HCT116 (cell line): ENCODE data around the gene MYLK2. TPM values are rescaled to one million over a fixed set of nuclear protein-coding genes. Genes with fewer than 3 reads are reported as not detected.

Source experiments
- ATAC-seq: fragments of 200-7000 bp; cut with Tn5 transposase; 2 replicates; pipeline ENCODE4 v1.9.1; 2020; ENCODE audit warnings: mild to moderate bottlenecking, moderate library complexity
- BruUV-seq: library from RNA; stranded (reverse); fragments of 400-500 nt; replicated peaks from 2 replicates; lab custom pipeline; 2021; lab: Mats Ljungman, UMichigan
- CTCF ChIA-PET: fragments of 300-600 bp; sonication (Branson Sonifier 250); formaldehyde crosslinking; loops from one replicate; lab custom pipeline; 2021; ENCODE audit warnings: antibody characterized with exemption; lab: Charles Lee
- POLR2A ChIA-PET: fragments of 300-600, 350-600 bp; sonication (Branson Sonifier 250); formaldehyde crosslinking; loops from one replicate; lab custom pipeline; 2021; ENCODE audit warnings: antibody characterized with exemption; lab: Charles Lee
- RAD21 ChIA-PET, 2 experiments: fragments of 300-600 bp; sonication (Branson Sonifier 250); formaldehyde crosslinking; loops; one replicate each; lab custom pipeline; 2023; ENCODE audit warnings: low total read pairs in 2 of 2; ENCODE audit not compliant: uncharacterized antibody in 2 of 2, unreplicated experiment in 2 of 2, low non-redundant PET in 1 of 2; lab: Charles Lee
- DNase-seq: peaks from one replicate; pipeline ENCODE4 v3.0.0-alpha.2; 2010; ENCODE audit warnings: low read depth, low spot score
- H2AFZ ChIP-seq: fragments of 200-600 bp; shearing (Covaris generic), sonication (generic); 2 replicates; pipeline ENCODE4 v1.6.1; 2017; ENCODE audit warnings: low read depth, mixed run types, mixed read lengths, antibody characterized with exemption, low read length; ENCODE audit not compliant: poor library complexity, severe bottlenecking
- H3K27ac ChIP-seq: 2 replicates; pipeline ENCODE4 v1.5.1; 2012; ENCODE audit warnings: low read depth, low read length
- H3K27me3 ChIP-seq: fragments of 200-600 bp; sonication (generic); 2 replicates; pipeline ENCODE4 v1.6.1; 2016; ENCODE audit warnings: mixed run types, low read length, mixed read lengths; ENCODE audit not compliant: insufficient read depth
- H3K36me3 ChIP-seq, 2 experiments: fragments of 200-500 bp in 1 of 2; fragments of 200-600 bp in 1 of 2; sonication (Bioruptor generic) in 1 of 2; sonication (generic) in 1 of 2; 2 replicates each; pipeline versions ENCODE4 v1.5.1 to v1.6.1; 2014 to 2016; ENCODE audit warnings: low read length in 2 of 2, inconsistent platforms in 1 of 2, mixed read lengths in 1 of 2, mixed run types in 1 of 2; ENCODE audit not compliant: insufficient read depth in 2 of 2, control insufficient read depth in 1 of 2
- H3K4me1 ChIP-seq, 2 experiments: fragments of 200-600 bp in 1 of 2; sonication (generic) in 1 of 2; 2 replicates each; pipeline versions ENCODE4 v1.5.1 to v1.6.1; 2012 to 2017; ENCODE audit warnings: low read length in 2 of 2, inconsistent platforms in 1 of 2, mild to moderate bottlenecking in 1 of 2, mixed read lengths in 1 of 2, mixed run types in 1 of 2, moderate library complexity in 1 of 2; ENCODE audit not compliant: insufficient read depth in 2 of 2, control insufficient read depth in 1 of 2
- H3K4me2 ChIP-seq: fragments of 200-600 bp; sonication (generic); 2 replicates; pipeline ENCODE4 v1.6.1; 2017; ENCODE audit warnings: mixed run types, low read length, mixed read lengths
- H3K4me3 ChIP-seq, 2 experiments: fragments of 200-600 bp in 1 of 2; sonication (generic) in 1 of 2; replicated peaks in 1 of 2; 2 replicates each; pipeline ENCODE4 v1.5.1; 2011 to 2016; ENCODE audit warnings: low read length in 2 of 2, control low read depth in 1 of 2, low read depth in 1 of 2, mild to moderate bottlenecking in 1 of 2, mixed read lengths in 1 of 2, mixed run types in 1 of 2
- H3K79me2 ChIP-seq: fragments of 200-600 bp; sonication (generic); 2 replicates; pipeline ENCODE4 v1.6.1; 2017; ENCODE audit warnings: mild to moderate bottlenecking, mixed run types, low read length, moderate library complexity, mixed read lengths; ENCODE audit not compliant: insufficient read depth
- H3K9ac ChIP-seq: fragments of 200-600 bp; sonication (generic); 2 replicates; pipeline ENCODE4 v1.6.1; 2016; ENCODE audit warnings: low read length, mixed read lengths
- H3K9me2 ChIP-seq: fragments of 200-600 bp; sonication (generic), shearing (Covaris generic); 2 replicates; pipeline ENCODE4 v1.6.1; 2017; ENCODE audit warnings: mixed run types, mild to moderate bottlenecking, moderate library complexity; ENCODE audit not compliant: insufficient read depth
- H3K9me3 ChIP-seq, 2 experiments: fragments of 200-500 bp in 1 of 2; fragments of 200-600 bp in 1 of 2; sonication (Bioruptor generic) in 1 of 2; sonication (generic) in 1 of 2; 2 replicates each; pipeline ENCODE4 v1.6.1; 2014 to 2017; ENCODE audit warnings: low read length in 2 of 2, mixed read lengths in 2 of 2, inconsistent platforms in 1 of 2, low read depth in 1 of 2, mild to moderate bottlenecking in 1 of 2, mixed run types in 1 of 2, moderate library complexity in 1 of 2; ENCODE audit not compliant: control insufficient read depth in 1 of 2, insufficient read depth in 1 of 2
- H4K20me1 ChIP-seq: fragments of 200-600 bp; sonication (generic), shearing (Covaris generic); 2 replicates; pipeline ENCODE4 v1.6.1; 2017; ENCODE audit warnings: mixed run types, mild to moderate bottlenecking, moderate library complexity; ENCODE audit not compliant: insufficient read depth
- CTCF ChIP-seq, 3 experiments: fragments of 200-600 bp in 1 of 3; sonication (generic) in 1 of 3; IDR thresholded peaks in 2 of 3; conservative IDR thresholded peaks in 1 of 3; 2 replicates each; pipeline ENCODE4 v1.5.1; 2012 to 2017; ENCODE audit warnings: low read depth in 2 of 3, low read length in 2 of 3, antibody characterized with exemption in 1 of 3, borderline replicate concordance in 1 of 3, control low read depth in 1 of 3, mild to moderate bottlenecking in 1 of 3, mixed read lengths in 1 of 3, mixed run types in 1 of 3, moderate library complexity in 1 of 3; ENCODE audit not compliant: insufficient read depth in 1 of 3
- EZH2 ChIP-seq: fragments of 200-600 bp; sonication (generic); IDR thresholded peaks from 2 replicates; pipeline ENCODE4 v1.6.1; 2017; ENCODE audit warnings: antibody characterized with exemption, mixed run types
- FOSL1 ChIP-seq: IDR thresholded peaks from 2 replicates; pipeline ENCODE4 v1.6.1; 2012; ENCODE audit warnings: low read depth
- JUND ChIP-seq: IDR thresholded peaks from 2 replicates; pipeline ENCODE4 v1.6.1; 2012
- MAX ChIP-seq: IDR thresholded peaks from 2 replicates; pipeline ENCODE4 v1.6.1; 2012
- RAD21 ChIP-seq: IDR thresholded peaks from 2 replicates; pipeline ENCODE4 v1.6.1; 2012; ENCODE audit warnings: low read depth, mild to moderate bottlenecking
- SIN3A ChIP-seq: IDR thresholded peaks from 2 replicates; pipeline ENCODE4 v1.6.1; 2012; ENCODE audit warnings: low read depth
- SRF ChIP-seq: IDR thresholded peaks from 2 replicates; pipeline ENCODE4 v1.6.1; 2012; ENCODE audit warnings: low read depth
- ZBTB33 ChIP-seq: IDR thresholded peaks from 2 replicates; pipeline ENCODE4 v1.6.1; 2011; ENCODE audit warnings: mild to moderate bottlenecking, low read length, moderate library complexity; ENCODE audit not compliant: insufficient replicate concordance; ENCODE audit errors: extremely low read depth
- ZFX ChIP-seq: fragments of 450-650 bp; IDR thresholded peaks from 2 replicates; pipeline ENCODE4 v1.6.1; 2017
- ZNF274 ChIP-seq: fragments of 200-500 bp; sonication (Bioruptor generic); IDR thresholded peaks from 2 replicates; pipeline ENCODE4 v1.6.1; 2014; ENCODE audit warnings: mild to moderate bottlenecking, low read depth, low read length, inconsistent platforms
- intact Hi-C: fragments of 100-400 bp; cut with micrococcal nuclease; formaldehyde crosslinking; loops from 2 replicates; pipeline ENCODE4 v1.10.0; 2022
- total RNA-seq: library from RNA; stranded (reverse); gene quantifications from one replicate; pipeline ENCODE4 v1.2.1, GENCODE V29; 2021; ENCODE audit not compliant: unreplicated experiment

MYLK2 gene
- total RNA-seq, 1 experiment from 2014 or later = 0.34 TPM

- Histone ChIP-seq H2AFZ (no peak overlapping the region), H3K9me2 (no peaks in the 10 kb centered on the region), H3K27me3 (no peaks in the 10 kb centered on the region), H3K36me3 (no peaks in the 10 kb centered on the region), H4K20me1 (no peaks in the 10 kb centered on the region), H3K79me2 (no peaks in the 10 kb centered on the region), H3K9me3 (no peaks in the 10 kb centered on the region), H3K27ac (no peak overlapping the region), H3K4me3 (no peak overlapping the region)
- DNase-seq = no peak
- ATAC-seq = no peak
- TF ChIP-seq JUND = no peak
- TF ChIP-seq FOSL1 = no peak
- no peak for TF ChIP-seq SIN3A
- TF ChIP-seq SRF = no peak
- TF ChIP-seq RAD21 = no peak
- TF ChIP-seq ZFX = no peak
- no peak for TF ChIP-seq MAX
- TF ChIP-seq CTCF (IDR thresholded peaks at IDR 0.05 in 2 of 3, conservative IDR thresholded peaks at IDR 0.05 in 1 of 3; ENCODE audit: borderline replicate concordance in 1 of 3, insufficient read depth in 1 of 3, low read depth in 2 of 3, low read length in 2 of 3) = no peak
- no peak for TF ChIP-seq ZNF274
- no peak for TF ChIP-seq EZH2
- no peak for TF ChIP-seq ZBTB33
- TF ChIP-seq, all 23 proteins: peak for 0
- Histone ChIP-seq H3K9ac (no peak overlapping the region), H3K4me1 (peaks cover 0 to 9% of the 10 kb centered on the region in 2 experiments; a peak in 1 of 4 replicates), H3K4me2 (no peak overlapping the region)
- ChIA-PET CTCF (interaction anchor here (3.5 kb wide), 1 partner anchor 25 kb away, joined by 17 read pairs; no protein-coding TSS in a partner anchor), RAD21 (no interaction called here), POLR2A (no interaction called here)
- BruUV-seq = no TSS peak
- intact Hi-C loops = no loop called here
Observed at GRCh38 chr20:31821427-31821826, 2.3 kb downstream of the MYLK2 start.
